A673 (cell line): Measurements from ENCODE around the gene MRPL22.

Source experiments
- CTCF ChIP-seq: fragments of 300-800, 200-600 bp; sonication (generic); conservative IDR thresholded peaks from 2 replicates; pipeline ENCODE4 v1.5.1; 2017; ENCODE audit warnings: low read depth, mild to moderate bottlenecking, antibody characterized with exemption, low read length, moderate library complexity, mixed read lengths
- EZH2 ChIP-seq: fragments of 200-600 bp; sonication (generic); IDR thresholded peaks from 2 replicates; pipeline ENCODE4 v1.6.1; 2017; ENCODE audit warnings: borderline replicate concordance, low read depth, mild to moderate bottlenecking, mixed read lengths, antibody characterized with exemption, low read length; ENCODE audit not compliant: poor library complexity, severe bottlenecking

GRCh38 chr5:154940375-154940771, 500 bp upstream of the MRPL22 start:
- TF ChIP-seq CTCF (no peak), EZH2 (no peak)
